Brain microvascular endothelial cell (primary cell): ENCODE data around the gene DSPP.

ENCODE experiments used
- DNase-seq: peaks from one replicate; pipeline ENCODE4 v3.0.0-alpha.2; 2020
- H3K27ac ChIP-seq: fragments of 250-450 bp; sonication (Bioruptor Pico); 2 replicates; pipeline ENCODE4 v1.5.1; 2020; ENCODE audit warnings: mild to moderate bottlenecking, moderate library complexity
- H3K27me3 ChIP-seq: fragments of 250-450 bp; sonication (Bioruptor Pico); replicated peaks from 2 replicates; pipeline ENCODE4 v1.5.1; 2020; ENCODE audit warnings: mild to moderate bottlenecking
- H3K36me3 ChIP-seq: fragments of 250-450 bp; sonication (Bioruptor Pico); replicated peaks from 2 replicates; pipeline ENCODE4 v1.5.1; 2020; ENCODE audit warnings: mild to moderate bottlenecking
- H3K4me3 ChIP-seq: 2 replicates; pipeline ENCODE4 v1.5.1; 2011; ENCODE audit warnings: low read depth, mild to moderate bottlenecking, control low read depth, low read length, moderate library complexity
- in situ Hi-C: cut with HindIII; loops from 2 replicates; pipeline ENCODE4 v1.10.0; 2017; ENCODE audit warnings: low sequenced_read_pairs, low pct_ligation_motif_present
- TF ChIP-seq, protein P1 (sequence below): IDR thresholded peaks from 2 replicates; pipeline ENCODE4 v1.5.1; 2011; ENCODE audit warnings: low read depth, mild to moderate bottlenecking, moderate library complexity, low read length, control low read depth, inconsistent platforms; ENCODE audit errors: missing control alignments

Gene DSPP

DNA sequence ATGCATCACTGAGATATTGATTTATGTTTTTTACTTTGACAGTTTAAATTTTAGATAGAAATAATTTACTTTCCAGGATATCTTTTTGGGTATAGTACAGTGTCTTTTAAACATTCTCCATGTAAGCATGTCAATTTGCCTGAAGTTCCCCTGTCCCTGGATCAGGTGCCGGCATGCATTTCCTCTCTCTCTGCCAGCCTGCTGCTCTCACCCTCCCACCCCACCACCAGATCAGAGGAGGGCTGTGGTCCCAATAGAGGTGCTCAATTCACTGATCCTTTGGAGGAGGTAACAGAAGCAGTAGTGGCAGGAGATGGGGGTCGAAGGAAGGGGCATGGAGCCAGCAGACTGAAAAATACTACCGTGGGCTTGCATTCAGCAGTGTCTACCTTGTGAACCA lies 28.3 kb upstream of the DSPP start:
- no peak overlapping the region for H3K27ac ChIP-seq
- H3K4me3 ChIP-seq: no peak overlapping the region
- TF ChIP-seq, protein P1, sequence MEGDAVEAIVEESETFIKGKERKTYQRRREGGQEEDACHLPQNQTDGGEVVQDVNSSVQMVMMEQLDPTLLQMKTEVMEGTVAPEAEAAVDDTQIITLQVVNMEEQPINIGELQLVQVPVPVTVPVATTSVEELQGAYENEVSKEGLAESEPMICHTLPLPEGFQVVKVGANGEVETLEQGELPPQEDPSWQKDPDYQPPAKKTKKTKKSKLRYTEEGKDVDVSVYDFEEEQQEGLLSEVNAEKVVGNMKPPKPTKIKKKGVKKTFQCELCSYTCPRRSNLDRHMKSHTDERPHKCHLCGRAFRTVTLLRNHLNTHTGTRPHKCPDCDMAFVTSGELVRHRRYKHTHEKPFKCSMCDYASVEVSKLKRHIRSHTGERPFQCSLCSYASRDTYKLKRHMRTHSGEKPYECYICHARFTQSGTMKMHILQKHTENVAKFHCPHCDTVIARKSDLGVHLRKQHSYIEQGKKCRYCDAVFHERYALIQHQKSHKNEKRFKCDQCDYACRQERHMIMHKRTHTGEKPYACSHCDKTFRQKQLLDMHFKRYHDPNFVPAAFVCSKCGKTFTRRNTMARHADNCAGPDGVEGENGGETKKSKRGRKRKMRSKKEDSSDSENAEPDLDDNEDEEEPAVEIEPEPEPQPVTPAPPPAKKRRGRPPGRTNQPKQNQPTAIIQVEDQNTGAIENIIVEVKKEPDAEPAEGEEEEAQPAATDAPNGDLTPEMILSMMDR: no peak
- no peaks in the 10 kb centered on the region for H3K27me3 ChIP-seq
- no peaks in the 10 kb centered on the region for H3K36me3 ChIP-seq
- in situ Hi-C loops: no loop called here
- DNase-seq: no peak

DNA sequence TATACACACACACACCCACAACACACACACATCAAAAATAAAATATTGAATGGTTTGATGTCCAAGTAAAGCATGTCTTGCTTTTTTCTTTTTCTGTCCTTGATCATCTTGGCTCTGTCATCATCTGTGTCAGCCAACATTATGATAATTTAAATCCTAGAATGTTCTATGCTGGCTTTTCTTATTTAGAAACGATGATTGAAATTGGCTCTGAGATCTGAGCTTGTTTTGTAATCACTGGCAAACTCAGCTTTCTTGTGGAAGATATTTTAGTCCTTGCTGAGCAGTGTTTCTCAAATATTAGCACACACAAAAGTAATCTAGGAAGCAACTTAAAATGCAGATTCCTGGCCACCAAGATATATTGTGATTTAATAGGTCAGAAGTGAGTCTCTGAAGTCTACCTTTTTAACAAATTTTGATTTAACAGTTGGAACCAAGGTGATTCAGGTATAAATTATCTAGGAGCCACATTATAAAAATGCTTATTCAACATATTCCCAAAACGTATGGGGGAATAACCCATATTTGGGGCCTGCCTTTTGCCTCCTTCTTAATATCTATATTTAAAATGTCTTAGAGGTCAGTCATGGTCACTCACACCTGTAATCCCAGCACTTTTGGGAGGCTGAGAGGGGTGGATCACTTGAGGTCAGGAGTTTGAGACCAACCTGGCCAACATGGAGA lies 24.0 kb upstream of the DSPP start:
- Histone ChIP-seq H3K27me3 (no peaks in the 10 kb centered on the region), H3K4me3 (no peak overlapping the region), H3K36me3 (no peaks in the 10 kb centered on the region), H3K27ac (no peak overlapping the region)
- TF ChIP-seq, protein P1: no peak
- DNase-seq: no peak
- in situ Hi-C loops: no loop called here

DNA sequence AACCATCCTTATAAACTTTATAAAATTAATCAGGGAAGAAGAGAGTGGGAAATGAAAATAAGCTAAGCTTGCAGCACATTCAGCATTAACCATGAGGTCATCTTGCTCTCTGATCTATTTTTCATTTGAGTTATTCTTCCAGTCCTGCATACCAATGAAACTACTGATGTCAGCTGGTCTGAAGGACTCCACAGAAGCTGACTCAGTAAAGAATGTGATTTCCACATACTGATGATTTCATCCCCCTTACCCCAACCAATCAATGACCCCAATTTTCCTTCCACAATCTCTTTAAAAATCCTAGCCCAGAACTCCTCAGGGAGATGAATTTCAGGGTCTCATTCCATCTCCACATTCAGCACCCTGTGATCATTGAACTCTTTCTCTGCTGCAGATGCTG lies 18.8 kb upstream of the DSPP start:
- Histone ChIP-seq H3K4me3 (no peak overlapping the region), H3K27ac (peak overlapping the region; percentile 55), H3K36me3 (no peaks in the 10 kb centered on the region), H3K27me3 (no peaks in the 10 kb centered on the region)
- in situ Hi-C loops: no loop called here
- TF ChIP-seq, protein P1: no peak
- DNase-seq: peak; percentile 89

DNA sequence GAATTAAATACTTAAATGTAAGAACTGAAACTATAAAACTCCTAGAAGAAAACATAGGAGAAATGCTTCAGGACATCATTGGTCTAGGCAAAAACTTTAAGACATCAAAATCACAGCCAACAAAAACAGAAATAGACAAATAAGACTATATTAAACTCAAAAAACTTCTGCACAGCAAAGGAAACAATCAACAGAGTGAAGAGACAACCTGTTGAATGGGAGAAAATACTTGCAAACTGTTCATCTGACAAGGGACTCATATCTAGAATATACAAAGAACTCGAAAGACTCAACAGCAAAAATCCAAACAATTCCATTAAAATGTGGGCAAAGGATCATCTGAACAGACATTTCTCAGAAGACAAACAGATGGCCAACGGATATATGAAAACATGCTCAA lies 16.2 kb upstream of the DSPP start:
- in situ Hi-C loops: no loop called here
- no peak overlapping the region for H3K4me3 ChIP-seq
- H3K36me3 ChIP-seq: no peaks in the 10 kb centered on the region
- no peaks in the 10 kb centered on the region for H3K27me3 ChIP-seq
- TF ChIP-seq, protein P1: no peak
- DNase-seq: no peak
- no peak overlapping the region for H3K27ac ChIP-seq

DNA sequence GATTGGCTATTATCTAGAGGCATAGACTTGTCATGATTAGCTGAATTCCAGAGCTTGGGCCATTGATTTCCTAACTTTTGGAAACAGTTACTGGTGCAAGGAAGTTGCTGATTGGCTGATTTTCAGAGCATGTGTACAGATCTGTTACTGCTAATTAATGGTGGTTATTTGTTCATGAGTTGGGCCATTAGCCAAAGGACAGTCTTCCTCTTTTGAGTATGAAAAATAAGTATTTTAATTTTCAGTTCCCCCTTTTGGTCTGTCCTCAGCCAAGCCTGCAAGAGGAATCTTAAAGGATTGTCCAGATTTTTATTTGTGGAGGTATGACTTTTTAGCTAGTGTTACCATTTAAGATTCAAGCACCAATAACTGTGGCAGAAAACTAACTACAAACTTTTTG lies 7.0 kb upstream of the DSPP start:
- Histone ChIP-seq H3K27me3 (no peaks in the 10 kb centered on the region), H3K4me3 (no peak overlapping the region), H3K36me3 (no peaks in the 10 kb centered on the region), H3K27ac (no peak overlapping the region)
- no peak for DNase-seq
- in situ Hi-C loops: no loop called here
- TF ChIP-seq, protein P1: no peak

DNA sequence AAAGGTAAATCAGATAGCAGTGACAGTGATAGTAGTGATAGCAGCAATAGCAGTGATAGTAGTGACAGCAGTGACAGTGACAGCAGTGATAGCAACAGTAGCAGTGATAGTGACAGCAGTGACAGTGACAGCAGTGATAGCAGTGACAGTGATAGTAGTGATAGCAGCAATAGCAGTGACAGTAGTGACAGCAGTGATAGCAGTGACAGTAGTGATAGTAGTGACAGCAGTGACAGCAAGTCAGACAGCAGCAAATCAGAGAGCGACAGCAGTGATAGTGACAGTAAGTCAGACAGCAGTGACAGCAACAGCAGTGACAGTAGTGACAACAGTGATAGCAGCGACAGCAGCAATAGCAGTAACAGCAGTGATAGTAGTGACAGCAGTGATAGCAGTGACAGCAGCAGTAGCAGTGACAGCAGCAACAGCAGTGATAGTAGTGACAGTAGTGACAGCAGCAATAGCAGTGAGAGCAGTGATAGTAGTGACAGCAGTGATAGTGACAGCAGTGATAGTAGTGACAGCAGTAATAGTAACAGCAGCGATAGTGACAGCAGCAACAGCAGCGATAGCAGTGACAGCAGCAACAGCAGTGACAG lies 6.1 kb downstream of the DSPP start:
- H3K36me3 ChIP-seq: no peaks in the 10 kb centered on the region
- DNase-seq: no peak
- H3K27me3 ChIP-seq: no peaks in the 10 kb centered on the region
- no peak overlapping the region for H3K27ac ChIP-seq
- TF ChIP-seq, protein P1: no peak
- in situ Hi-C loops: no loop called here
- H3K4me3 ChIP-seq: no peak overlapping the region
